GM21529 (cell line): ENCODE results near the gene FKBP1C.
"Not testable (repeated sequence)": the region's sequence is repeated elsewhere in the genome, so short reads cannot be mapped to it uniquely, and the experiment has no call there.

ENCODE experiments used
- ATAC-seq: cut with Tn5 transposase; IDR thresholded peaks from one replicate; pipeline ENCODE4 v1.9.1; 2021; ENCODE audit not compliant: unreplicated experiment

Gene FKBP1C

GRCh38 chr6:63211343-63211742, at the start of gene FKBP1C:
FKBP1C (plus strand) TSS chr6:63211469.
- ATAC-seq: not testable (repeated sequence)

GRCh38 chr6:63164047-63164803, 47.0 kb upstream of the FKBP1C start:
- not testable (repeated sequence) for ATAC-seq

- no peak for ATAC-seq
Observed at GRCh38 chr6:63174173-63174572, 37.1 kb upstream of the FKBP1C start.

- no peak for ATAC-seq
Observed at GRCh38 chr6:63176181-63176580, 35.1 kb upstream of the FKBP1C start.

DNA sequence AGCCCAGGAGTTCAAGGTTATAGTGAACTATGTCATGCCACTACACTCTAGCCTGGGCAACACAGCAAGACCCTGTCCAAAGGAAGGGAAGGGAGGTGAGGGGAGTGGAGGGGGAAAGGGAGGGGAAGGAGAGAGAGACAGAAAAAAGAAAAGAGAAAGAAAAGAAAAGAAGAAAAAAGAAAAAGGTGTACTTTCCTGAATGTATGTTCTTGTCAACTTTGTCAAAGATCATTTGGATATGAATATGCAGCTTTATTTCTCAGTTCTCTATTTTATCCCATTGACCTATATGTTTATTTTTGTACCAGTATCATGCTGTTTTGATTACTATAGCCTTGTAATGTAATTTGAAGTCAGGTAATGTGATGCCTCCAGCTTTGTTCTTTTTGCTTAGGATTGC, 30.9 kb upstream of the FKBP1C start:
- ATAC-seq: no peak

GRCh38 chr6:63186970-63187369, 24.3 kb upstream of the FKBP1C start:
- ATAC-seq: no peak

GRCh38 chr6:63188828-63189227, 22.4 kb upstream of the FKBP1C start:
- ATAC-seq: no peak

DNA sequence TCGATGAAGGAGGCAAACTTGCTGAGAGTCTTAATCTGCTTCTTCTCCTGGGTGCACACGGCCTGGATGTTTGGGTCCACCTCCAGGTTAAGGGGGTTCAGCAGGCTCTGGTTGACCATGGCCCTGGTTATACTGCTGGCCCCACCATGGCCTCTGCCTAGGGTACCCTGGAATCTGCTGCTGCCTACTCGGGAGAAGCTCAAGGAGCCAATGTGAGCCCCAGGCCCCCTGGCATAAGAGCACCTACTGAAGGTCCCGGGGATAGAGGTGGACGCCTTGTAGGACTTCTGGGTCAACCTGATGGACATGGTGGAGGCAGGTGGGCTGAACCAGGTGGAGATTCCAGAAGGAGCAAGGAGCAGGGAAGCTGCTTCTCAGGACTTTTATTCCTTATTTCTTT, 17.9 kb upstream of the FKBP1C start:
- ATAC-seq: no peak

GRCh38 chr6:63197741-63198140, 13.5 kb upstream of the FKBP1C start:
- no peak for ATAC-seq

GRCh38 chr6:63213325-63213724, 2.1 kb downstream of the FKBP1C start:
- no peak for ATAC-seq

DNA sequence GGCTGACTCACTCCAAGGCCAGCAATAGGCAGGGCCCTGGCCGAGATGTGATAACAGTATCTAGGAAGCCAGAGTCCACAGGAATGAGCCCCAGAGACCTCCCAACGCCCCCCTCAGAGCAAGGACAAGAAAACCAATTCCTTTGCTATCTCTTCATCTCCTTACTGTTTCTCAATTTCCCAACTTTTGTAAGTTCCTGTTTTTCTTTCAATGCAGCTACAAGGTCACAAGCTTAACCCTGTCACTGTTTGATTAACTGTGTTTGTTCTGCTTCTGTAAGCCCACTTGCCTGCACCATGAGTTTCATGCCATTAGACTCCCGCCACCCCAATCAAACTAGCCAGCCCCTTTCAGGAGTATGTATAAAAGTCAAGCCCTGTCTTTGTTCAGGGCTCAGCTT, 3.5 kb downstream of the FKBP1C start:
- no peak for ATAC-seq

DNA sequence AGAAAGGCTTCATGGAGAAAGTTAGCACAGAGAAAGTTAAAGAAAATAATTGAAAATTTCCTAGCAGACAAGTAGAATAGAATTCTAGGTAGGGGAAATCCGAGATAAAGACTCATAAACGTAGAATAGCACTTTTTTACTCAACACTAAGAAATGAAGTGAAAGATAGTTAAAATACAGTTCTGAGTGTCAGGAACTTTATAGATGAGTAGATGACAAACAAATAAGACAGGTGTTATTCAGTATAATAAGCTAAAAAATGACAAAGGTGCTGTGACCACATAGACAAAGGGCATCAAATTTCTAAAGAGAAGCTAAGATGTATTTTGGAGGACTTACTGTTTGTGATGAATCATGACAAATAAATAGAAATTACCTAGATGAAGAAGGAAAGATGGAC, 12.9 kb downstream of the FKBP1C start:
- ATAC-seq: no peak

DNA sequence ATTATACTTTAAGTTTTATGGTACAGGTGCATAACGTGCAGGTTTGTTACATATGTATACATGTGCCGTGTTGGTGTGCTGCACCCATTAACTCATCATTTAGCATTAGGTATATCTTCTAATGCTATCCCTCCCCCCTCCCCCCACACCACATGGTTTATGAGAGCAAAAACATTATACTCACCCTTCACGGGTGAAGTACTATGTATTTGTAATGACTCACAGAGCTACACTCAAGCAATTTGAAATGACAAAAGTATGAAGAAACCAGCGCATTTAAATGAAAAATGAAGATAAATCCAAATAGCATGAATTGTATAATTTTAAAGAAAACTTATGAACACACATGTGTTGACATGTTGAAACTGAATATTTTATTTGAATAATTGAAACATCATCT, 14.7 kb downstream of the FKBP1C start:
- not testable (repeated sequence) for ATAC-seq

GRCh38 chr6:63227928-63228894, 16.9 kb downstream of the FKBP1C start:
- ATAC-seq: not testable (repeated sequence)

GRCh38 chr6:63230027-63230426, 18.8 kb downstream of the FKBP1C start:
- not testable (repeated sequence) for ATAC-seq

DNA sequence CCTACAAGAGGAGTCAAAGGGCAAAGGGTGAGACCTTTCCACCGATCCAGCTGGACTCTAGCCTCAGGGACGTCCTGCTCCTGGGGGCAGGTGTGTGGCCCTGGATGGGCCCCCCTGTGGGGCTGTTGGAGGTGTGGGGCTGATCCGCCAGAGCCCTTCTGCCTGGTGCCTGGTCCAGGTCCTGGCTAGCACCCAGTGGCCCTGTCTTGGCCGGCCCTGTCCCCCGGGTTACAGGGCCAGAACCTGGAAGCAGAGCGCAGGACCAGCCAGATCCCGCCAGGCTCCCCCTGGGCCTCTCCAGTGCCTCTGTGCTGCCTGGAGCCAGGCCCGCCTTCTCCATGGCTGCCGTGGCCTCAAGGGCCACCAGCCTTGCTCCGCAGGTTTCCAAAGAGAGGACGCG, 19.2 kb downstream of the FKBP1C start:
- ATAC-seq: not testable (repeated sequence)

DNA sequence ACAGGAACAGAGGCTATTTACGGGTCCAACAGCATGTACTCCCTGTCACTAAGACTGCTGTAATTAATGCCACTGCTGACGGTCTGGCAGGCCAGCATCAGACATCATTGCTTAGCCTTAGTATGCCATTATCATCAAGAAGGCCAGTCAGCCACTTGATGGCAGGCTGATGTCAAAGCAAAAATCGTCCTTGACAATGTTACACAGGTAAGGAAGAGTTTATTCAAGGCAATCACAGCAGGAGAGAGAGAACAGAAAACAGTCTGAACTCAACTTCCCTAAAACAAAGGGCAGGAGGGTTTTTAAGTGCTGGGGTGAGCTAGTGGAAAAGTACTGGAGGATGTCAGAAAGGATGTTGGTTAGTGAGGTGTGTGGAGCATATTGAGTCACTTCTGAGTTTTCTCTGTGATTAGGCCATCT, 25.1 kb downstream of the FKBP1C start:
- no peak for ATAC-seq

- ATAC-seq: no peak
Observed at GRCh38 chr6:63245420-63245819, 34.2 kb downstream of the FKBP1C start.

DNA sequence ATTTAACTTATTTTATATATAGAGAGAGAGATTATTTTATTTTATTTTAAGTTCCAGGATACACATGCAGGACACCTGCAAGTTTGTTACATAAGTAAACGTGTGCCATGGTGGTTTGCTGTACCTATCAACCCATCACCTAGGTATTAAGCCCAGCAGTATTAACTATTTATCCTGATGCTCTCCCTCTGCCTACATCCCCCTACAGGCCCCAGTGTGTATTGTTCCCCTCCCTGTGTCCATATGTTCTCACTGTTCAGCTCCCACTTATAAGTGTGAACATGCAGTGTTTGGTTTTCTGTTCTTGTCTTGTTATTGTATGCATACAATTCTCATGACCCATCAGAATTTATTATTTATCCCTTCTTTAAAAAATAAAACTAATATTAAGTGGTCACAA, 34.6 kb downstream of the FKBP1C start:
- ATAC-seq: peak; percentile 69

DNA sequence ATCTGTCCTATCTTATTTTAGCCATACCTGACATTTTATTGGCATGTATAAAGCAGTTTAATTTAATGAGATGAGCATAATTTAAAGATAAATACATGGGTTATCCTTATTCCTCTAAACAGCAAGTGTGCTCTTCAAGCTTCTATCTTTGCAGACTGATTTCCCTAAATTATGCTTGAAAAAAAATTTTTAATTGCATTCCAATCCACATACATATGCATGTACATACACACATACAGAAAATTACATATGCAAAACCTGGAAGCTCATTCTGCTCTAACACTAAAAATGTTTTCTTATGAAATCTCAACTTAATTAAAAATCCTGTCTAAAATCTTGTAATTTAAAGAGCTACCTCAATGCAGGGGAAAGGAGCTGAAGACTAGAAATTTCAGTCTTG, 35.3 kb downstream of the FKBP1C start:
- no peak for ATAC-seq

DNA sequence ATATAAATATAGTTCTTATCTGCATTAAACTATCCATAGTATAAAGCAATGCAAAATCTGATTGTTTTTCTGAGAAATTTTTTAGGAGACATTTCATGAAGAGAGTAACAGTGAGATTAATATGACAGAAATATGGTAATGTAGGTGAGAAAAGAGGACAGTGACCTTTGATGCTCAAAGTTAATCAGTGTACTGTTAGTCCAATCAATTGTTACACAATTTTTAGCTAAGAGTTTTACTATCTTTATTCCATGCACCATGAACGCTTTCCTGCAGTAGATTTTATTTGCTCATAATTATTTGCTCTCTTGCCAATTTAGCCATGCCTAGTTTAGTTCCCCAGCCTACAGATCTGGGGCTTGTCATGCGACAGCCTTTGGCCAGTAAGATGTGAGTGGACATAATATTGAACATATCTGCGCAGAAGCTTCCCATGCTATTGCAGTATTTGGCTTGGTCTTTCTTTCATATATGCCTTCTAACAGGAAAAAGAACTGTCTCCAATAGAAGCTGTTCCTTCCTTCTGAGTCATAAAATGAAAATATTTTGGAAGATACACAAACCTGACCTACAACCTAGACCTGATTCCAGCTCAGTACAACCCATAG, 38.7 kb downstream of the FKBP1C start:
- no peak for ATAC-seq

GRCh38 chr6:63259153-63259552, 47.9 kb downstream of the FKBP1C start:
- no peak for ATAC-seq
